ENCODE measurements around the gene EFTUD2. TPM values are rescaled to one million over a fixed set of nuclear protein-coding genes. Genes with fewer than 3 reads are reported as not detected.

EFTUD2 gene
- total RNA-seq, 4 donors from 2014 or later, result 53.4 to 85.7 (median 59.8) TPM

DNA sequence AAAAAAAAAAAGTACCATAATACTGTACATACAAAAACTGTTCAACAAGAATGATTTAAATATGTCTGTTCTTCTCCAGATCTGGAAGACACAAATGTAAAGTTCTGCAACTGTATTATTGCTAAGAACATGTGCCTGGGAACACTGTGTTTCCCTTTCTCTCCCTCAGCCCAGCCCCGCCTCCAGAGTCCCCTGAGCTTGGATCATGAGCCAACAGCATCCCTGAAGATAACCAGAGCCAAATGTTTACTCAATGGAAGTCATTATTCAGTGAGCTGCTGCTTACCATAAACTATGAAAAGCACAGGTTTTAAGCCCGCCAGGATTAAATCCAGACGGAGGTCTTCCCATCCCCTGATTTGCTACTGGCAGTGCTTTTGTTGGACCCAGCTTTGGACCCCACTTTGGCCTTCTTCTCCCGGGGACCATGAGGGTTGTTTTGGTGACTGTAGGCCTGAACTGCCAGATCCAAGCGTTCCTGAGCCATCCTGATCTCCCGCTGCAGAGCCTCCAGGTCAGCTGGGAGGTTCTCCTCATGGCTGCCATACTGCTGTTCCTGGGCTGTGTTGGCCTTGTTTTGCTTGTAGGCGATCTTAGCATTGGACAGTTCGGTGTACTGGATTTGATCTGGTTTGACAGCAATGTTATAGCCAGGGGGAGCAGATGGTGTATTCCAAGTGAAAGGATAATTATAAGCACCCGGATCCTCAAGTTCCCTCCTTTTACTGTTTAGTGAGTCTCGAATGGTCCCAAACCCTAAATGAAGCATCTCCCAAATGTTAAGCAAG, 94.7 kb downstream of the EFTUD2 start:
- intact Hi-C loops (cut with DNase I), result no loop called here
- Histone ChIP-seq H3K36me3 (no peaks in the 10 kb centered on the region), H3K27ac (peak overlapping the region in 3 of 4 donors; percentile 3 to 37 (median 33)), H3K4me1 (no peaks in the 10 kb centered on the region), H3K27me3 (peaks cover 0 to 6% (median 0%) of the 10 kb centered on the region in 4 donors), H3K4me3 (no peak overlapping the region), H3K9me3 (no peaks in the 10 kb centered on the region)
- no peak for DNase-seq
- 74 to 81% methylated on average over 5 to 10 of the region's 10 CpGs for WGBS, 2 donors
- TF ChIP-seq, protein P1, sequence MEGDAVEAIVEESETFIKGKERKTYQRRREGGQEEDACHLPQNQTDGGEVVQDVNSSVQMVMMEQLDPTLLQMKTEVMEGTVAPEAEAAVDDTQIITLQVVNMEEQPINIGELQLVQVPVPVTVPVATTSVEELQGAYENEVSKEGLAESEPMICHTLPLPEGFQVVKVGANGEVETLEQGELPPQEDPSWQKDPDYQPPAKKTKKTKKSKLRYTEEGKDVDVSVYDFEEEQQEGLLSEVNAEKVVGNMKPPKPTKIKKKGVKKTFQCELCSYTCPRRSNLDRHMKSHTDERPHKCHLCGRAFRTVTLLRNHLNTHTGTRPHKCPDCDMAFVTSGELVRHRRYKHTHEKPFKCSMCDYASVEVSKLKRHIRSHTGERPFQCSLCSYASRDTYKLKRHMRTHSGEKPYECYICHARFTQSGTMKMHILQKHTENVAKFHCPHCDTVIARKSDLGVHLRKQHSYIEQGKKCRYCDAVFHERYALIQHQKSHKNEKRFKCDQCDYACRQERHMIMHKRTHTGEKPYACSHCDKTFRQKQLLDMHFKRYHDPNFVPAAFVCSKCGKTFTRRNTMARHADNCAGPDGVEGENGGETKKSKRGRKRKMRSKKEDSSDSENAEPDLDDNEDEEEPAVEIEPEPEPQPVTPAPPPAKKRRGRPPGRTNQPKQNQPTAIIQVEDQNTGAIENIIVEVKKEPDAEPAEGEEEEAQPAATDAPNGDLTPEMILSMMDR (IDR thresholded peaks at IDR 0.05), result no peak
- no peak for TF ChIP-seq POLR2A (IDR thresholded peaks at IDR 0.05)

- 88 to 90% methylated on average over 5 of the region's 5 CpGs for WGBS, 2 donors
- Histone ChIP-seq H3K27me3 (peaks cover 0 to 6% (median 0%) of the 10 kb centered on the region in 4 donors), H3K36me3 (no peaks in the 10 kb centered on the region), H3K4me3 (no peak overlapping the region), H3K4me1 (no peaks in the 10 kb centered on the region), H3K27ac (no peak overlapping the region), H3K9me3 (no peaks in the 10 kb centered on the region)
- DNase-seq, result no peak
- TF ChIP-seq, protein P1 (IDR thresholded peaks at IDR 0.05), result no peak
- TF ChIP-seq POLR2A (IDR thresholded peaks at IDR 0.05), result no peak
- intact Hi-C loops (cut with DNase I), result no loop called here
Observed at GRCh38 chr17:44801880-44802279, 97.4 kb downstream of the EFTUD2 start.

Small RNAs within 50 kb of the gene (small RNA-seq; reads per million reads assigned to genes)
- gene CCDC103 (0 reads per million in 4 donors), gene MIR6783 (0 to 0.07 (median 0) reads per million in 4 donors), gene RN7SL405P (0 reads per million in 4 donors)

Other genes with a start within 250 kb of the EFTUD2 start
- under 1 TPM in 1 of 4 donors, not detected in 3; under 0.01 TPM for gene MEIOC, start 243.0 kb downstream of the EFTUD2 start, total RNA-seq
- 10 to 100 TPM; 10.2 to 23.0 (median 19.7) TPM for gene CCDC43, start 209.7 kb downstream of the EFTUD2 start, total RNA-seq
- gene DBF4B, start 190.8 kb downstream of the EFTUD2 start, total RNA-seq, result 1 to 10 TPM; 1.9 to 5.3 (median 3.8) TPM
- under 1 TPM in 2 of 4 donors, not detected in 2; 0.18 to 0.38 TPM for gene ADAM11, start 140.5 kb downstream of the EFTUD2 start, total RNA-seq
- gene GJC1, start 69.2 kb downstream of the EFTUD2 start, total RNA-seq, result 1 to 10 TPM; 1.2 to 5.9 (median 1.6) TPM
- 1 to 10 TPM in 3 of 4 donors, not detected in 1; 1.5 to 5.5 (median 2.3) TPM for gene HIGD1B, start 51.6 kb downstream of the EFTUD2 start, total RNA-seq
- gene GFAP, start 16.1 kb upstream of the EFTUD2 start, total RNA-seq, result not detected
- 10 to 100 TPM in 1 of 4 donors, 1 to 10 TPM in 3; 3.3 to 11.1 (median 4.8) TPM for gene KIF18B, start 48.3 kb upstream of the EFTUD2 start, total RNA-seq
- gene C1QL1, start 68.9 kb upstream of the EFTUD2 start, total RNA-seq, result 1 to 10 TPM in 1 of 4 donors, under 1 TPM in 2, not detected in 1; 0.35 to 2.3 (median 0.70) TPM
- 10 to 100 TPM; 23.8 to 44.1 (median 34.7) TPM for gene DCAKD, start 152.2 kb upstream of the EFTUD2 start, total RNA-seq
- 10 to 100 TPM; 54.6 to 66.2 (median 57.8) TPM for gene NMT1, start 161.9 kb upstream of the EFTUD2 start, total RNA-seq
- gene PLCD3, start 233.1 kb upstream of the EFTUD2 start, total RNA-seq, result 100 to 1,000 TPM in 1 of 4 donors, 10 to 100 TPM in 3; 16.3 to 105 (median 20.5) TPM
- 1 to 10 TPM; 1.7 to 6.9 (median 4.5) TPM for gene ACBD4, start 236.2 kb upstream of the EFTUD2 start, total RNA-seq
- 10 to 100 TPM; 19.8 to 28.4 (median 25.3) TPM for gene HEXIM1, start 249.0 kb upstream of the EFTUD2 start, total RNA-seq